Pancreas (tissue), 10 donors: ENCODE data around the gene WFDC8. TPM values are rescaled to one million over a fixed set of nuclear protein-coding genes. Genes with fewer than 3 reads are reported as not detected.
A peak's percentile ranks its signal among the peaks of the same experiment; 100 is the strongest.

Source experiments
- ATAC-seq, 4 donors: fragments of 200-7000 bp; cut with Tn5 transposase; one replicate each; pipeline versions ENCODE4 v1.8.0 to v1.9.1; 2020; ENCODE audit warnings: mild to moderate bottlenecking in 4 of 4, moderate library complexity in 4 of 4
- DNase-seq, 6 donors: peaks; one replicate each; pipeline ENCODE4 v3.0.0-alpha.2; 2020
- FAIRE-seq: peaks from 2 replicates; lab custom pipeline; 2012; peaks lifted over from hg19 to GRCh38; lab: Jason Lieb, UNC
- H3K27ac ChIP-seq, 4 donors: fragments of 200-600 bp; sonication (generic); 1 replicate in 3 of 4; 2 replicates in 1 of 4; pipeline versions ENCODE4 v1.5.0 to v1.8.0; 2020
- H3K27me3 ChIP-seq, 4 donors: fragments of 200-600 bp; one replicate each; pipeline ENCODE4 v1.8.0; 2021
- H3K36me3 ChIP-seq, 3 donors: fragments of 200-600 bp; sonication (generic) in 1 of 3; one replicate each; pipeline versions ENCODE4 v1.5.0 to v1.8.0; 2020 to 2021
- H3K4me1 ChIP-seq, 3 donors: fragments of 200-600 bp; one replicate each; pipeline ENCODE4 v1.8.0; 2021
- H3K4me3 ChIP-seq, 4 donors: fragments of 200-600 bp; sonication (generic) in 2 of 4; one replicate each; pipeline versions ENCODE4 v1.5.0 to v1.8.0; 2020 to 2021
- H3K9me3 ChIP-seq, 4 donors: fragments of 200-600 bp; one replicate each; pipeline ENCODE4 v1.8.0; 2021
- WGBS, 2 donors: extraction: QIAGEN DNeasy Blood & Tissue Kit; methylation state at CpG; one replicate each; pipeline ENCODE4 v1.1.7; 2013; 5-methylcytosine and 5-hydroxymethylcytosine counted together
- intact Hi-C, 3 donors: fragments of 100-400 bp; cut with DNase I; formaldehyde crosslinking; loops; one replicate each; pipeline versions ENCODE4 v1.11.1 to v1.14.2; 2022
- polyA plus RNA-seq, 2 donors: library from polyadenylated mRNA; stranded (reverse); fragments of 200-250 nt; gene quantifications; one replicate each; pipeline ENCODE4 v1.2.3, GENCODE V29; 2013
- total RNA-seq, 6 donors: library from RNA; stranded (reverse); fragmentation: NEBNext Ultra II Directional in 4 of 6; extraction: Animal tissue kit (Norgen Biotek cat#: 25700) in 4 of 6; gene quantifications; one replicate each; pipeline versions ENCODE4 v1.2.1 to v1.2.4, GENCODE V29; 2021 to 2023
- TF ChIP-seq, protein P1 (sequence below), 4 donors: fragments of 200-600 bp; sonication (generic) in 3 of 4; IDR thresholded peaks; one replicate each; pipeline versions ENCODE4 v1.5.0 to v1.8.0; 2021; ENCODE audit warnings: antibody characterized with exemption in 4 of 4
- donor health status: healthy with polysubstance abuse.
- donor health status: DM: no; HTN: no; CAD: no; lungs with moderate emphysema.
- donor health status: DM: no; HTN: no; CAD: no.
- donor health status: control.
- donor health status: control.
- donor health status: Bipolar disorder and iron deficiency.
- donor health status: DM: yes; HTN: yes; CAD: no.
- donor health status: DM: no; HTN: no; CAD: no.
- donor health status: DM: no; HTN: no; CAD: no.
- donor health status: DM: yes; HTN: yes; CAD: no.

The WFDC8 gene
- total RNA-seq, result not detected
- polyA plus RNA-seq, result not detected

DNA sequence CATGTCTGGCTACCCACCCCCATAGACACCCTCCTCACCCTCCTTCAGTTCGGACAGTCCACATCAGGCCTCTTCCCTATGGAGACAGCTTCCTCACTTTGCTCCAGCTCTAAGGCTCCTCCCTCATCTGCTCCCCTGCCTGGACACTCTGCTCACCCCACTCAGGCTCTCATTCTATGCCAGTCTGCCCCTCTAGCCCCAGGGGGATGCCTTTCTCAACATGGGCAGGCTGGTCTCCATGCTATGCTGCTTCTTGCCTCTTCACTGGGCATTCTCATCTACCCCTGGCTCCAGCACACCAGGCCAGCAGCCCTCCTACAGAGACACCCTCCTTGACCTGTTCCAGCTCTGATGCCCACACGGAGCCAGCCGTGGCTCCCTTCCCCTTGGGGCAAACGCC is at the start of gene WFDC8:
TSS of gene WFDC8 (minus strand) at position 101 of the 400 bp plus-strand sequence. CDS start at position 64, 37 bp downstream.
- ATAC-seq (no peak), FAIRE-seq (no peak), DNase-seq (no peak)
- TF ChIP-seq, protein P1, sequence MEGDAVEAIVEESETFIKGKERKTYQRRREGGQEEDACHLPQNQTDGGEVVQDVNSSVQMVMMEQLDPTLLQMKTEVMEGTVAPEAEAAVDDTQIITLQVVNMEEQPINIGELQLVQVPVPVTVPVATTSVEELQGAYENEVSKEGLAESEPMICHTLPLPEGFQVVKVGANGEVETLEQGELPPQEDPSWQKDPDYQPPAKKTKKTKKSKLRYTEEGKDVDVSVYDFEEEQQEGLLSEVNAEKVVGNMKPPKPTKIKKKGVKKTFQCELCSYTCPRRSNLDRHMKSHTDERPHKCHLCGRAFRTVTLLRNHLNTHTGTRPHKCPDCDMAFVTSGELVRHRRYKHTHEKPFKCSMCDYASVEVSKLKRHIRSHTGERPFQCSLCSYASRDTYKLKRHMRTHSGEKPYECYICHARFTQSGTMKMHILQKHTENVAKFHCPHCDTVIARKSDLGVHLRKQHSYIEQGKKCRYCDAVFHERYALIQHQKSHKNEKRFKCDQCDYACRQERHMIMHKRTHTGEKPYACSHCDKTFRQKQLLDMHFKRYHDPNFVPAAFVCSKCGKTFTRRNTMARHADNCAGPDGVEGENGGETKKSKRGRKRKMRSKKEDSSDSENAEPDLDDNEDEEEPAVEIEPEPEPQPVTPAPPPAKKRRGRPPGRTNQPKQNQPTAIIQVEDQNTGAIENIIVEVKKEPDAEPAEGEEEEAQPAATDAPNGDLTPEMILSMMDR (IDR thresholded peaks at IDR 0.05), result no peak
- intact Hi-C loops, result no loop called here
- Histone ChIP-seq H3K27ac (no peak within 1 kb of the TSS), H3K27me3 (no peaks in the 10 kb centered on the region), H3K9me3 (no peaks in the 10 kb centered on the region), H3K36me3 (no peaks in the 10 kb centered on the region), H3K4me1 (no peaks in the 10 kb centered on the region), H3K4me3 (no peak within 1 kb of the TSS)
- WGBS, 2 donors, result 66 to 75% methylated on average over 4 of the region's 4 CpGs

DNA sequence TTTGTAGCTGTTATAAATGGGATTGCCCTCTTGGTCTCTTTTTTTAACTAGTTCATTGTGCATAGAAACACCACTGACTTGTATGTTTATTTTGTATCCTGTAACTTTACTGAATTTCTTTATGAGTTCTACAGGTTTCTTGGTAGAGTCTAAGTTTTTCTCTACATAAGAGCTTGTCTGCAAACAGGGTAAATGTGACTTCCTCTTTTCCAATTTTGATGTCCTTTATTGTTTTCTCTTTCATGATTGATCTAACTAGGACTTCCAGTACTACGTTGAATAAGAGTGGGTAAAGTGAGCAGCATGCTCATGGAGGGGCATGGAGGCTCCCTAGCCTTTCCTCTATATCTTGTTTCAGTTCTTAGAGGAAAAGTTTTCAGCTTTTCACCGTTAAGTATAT is 47.5 kb upstream of the WFDC8 start:
- ATAC-seq (no peak), FAIRE-seq (no peak), DNase-seq (no peak)
- Histone ChIP-seq H3K9me3 (no peaks in the 10 kb centered on the region), H3K4me3 (no peak overlapping the region), H3K27me3 (no peaks in the 10 kb centered on the region), H3K36me3 (no peaks in the 10 kb centered on the region), H3K27ac (no peak overlapping the region), H3K4me1 (peaks cover 0 to 11% (median 3%) of the 10 kb centered on the region in 3 donors)
- TF ChIP-seq, protein P1 (IDR thresholded peaks at IDR 0.05), result no peak
- 64 to 72% methylated on average over 2 of the region's 2 CpGs for WGBS, 2 donors
- intact Hi-C loops, result no loop called here

DNA sequence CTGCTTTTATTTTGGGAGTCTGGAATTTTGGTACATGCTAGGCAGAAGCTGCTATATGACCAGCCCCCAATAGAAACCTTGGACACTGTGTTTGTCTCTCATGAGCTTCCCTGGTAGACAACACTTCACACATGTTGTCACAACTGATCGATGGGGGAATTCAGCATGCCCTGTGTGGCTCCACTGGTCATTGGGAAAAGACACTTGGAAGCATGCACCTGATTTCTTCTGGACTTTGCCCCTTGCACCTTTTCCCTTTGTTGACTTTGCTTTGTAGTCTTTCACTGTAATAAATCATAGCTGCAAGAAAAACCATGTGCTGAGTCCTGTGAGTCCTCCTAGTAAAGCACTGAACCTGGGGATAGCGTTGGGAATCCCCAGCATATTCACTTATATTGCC is 42.5 kb upstream of the WFDC8 start:
- intact Hi-C loops, result no loop called here
- Histone ChIP-seq H3K9me3 (no peaks in the 10 kb centered on the region), H3K27ac (no peak overlapping the region), H3K36me3 (no peaks in the 10 kb centered on the region), H3K4me3 (no peak overlapping the region), H3K27me3 (no peaks in the 10 kb centered on the region), H3K4me1 (peaks cover 0 to 17% (median 0%) of the 10 kb centered on the region in 3 donors)
- peak; percentile 53 to 89 (median 84) for ATAC-seq
- no peak for FAIRE-seq
- 9 to 12% methylated on average over 2 of the region's 2 CpGs for WGBS, 2 donors
- DNase-seq, result peak in 2 of 6 donors; percentile 8 to 19
- TF ChIP-seq, protein P1 (IDR thresholded peaks at IDR 0.05), result no peak

DNA sequence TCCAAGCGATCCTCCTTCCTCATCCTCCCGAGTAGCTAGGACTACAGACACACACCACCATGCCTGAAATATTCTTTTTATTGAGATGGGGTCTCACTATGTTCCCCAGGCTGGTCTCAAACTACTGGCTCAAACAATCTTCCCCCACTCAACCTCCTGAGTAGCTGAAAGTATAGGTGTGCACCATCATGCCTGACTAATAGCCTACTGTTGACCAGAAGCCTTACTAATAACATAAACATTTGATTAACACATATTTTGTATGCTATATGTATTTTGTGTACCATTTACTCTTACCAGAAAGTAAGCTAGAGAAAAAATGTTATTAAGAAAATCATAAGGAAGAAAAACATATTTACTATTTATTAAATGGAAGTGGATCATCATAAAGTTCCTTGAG is 38.5 kb upstream of the WFDC8 start:
- intact Hi-C loops, result no loop called here
- FAIRE-seq, result no peak
- WGBS, 2 donors, result 88 to 95% methylated on average over 2 of the region's 2 CpGs

DNA sequence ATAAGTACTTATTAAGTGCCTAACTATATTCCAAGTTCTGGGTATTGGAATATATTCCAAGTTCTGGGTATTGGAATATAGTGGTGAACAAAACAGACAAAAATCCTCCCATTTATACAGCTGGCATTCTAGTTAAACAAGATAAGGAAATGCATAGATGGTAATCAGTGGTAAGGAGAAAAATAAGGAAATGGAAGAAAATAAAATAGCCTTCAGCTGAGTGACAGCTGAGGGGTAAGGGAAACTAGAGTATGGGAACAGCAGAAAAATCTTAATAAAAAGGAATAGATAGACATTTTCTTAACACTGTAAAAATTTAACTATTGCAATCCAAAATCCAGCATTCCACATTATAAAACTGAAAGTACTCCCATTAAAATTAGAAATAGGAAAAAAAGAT is 33.2 kb upstream of the WFDC8 start:
- no peak for ATAC-seq
- Histone ChIP-seq H3K36me3 (no peaks in the 10 kb centered on the region), H3K4me1 (no peaks in the 10 kb centered on the region), H3K4me3 (no peak overlapping the region), H3K9me3 (no peaks in the 10 kb centered on the region), H3K27ac (no peak overlapping the region), H3K27me3 (no peaks in the 10 kb centered on the region)
- TF ChIP-seq, protein P1 (IDR thresholded peaks at IDR 0.05), result no peak
- intact Hi-C loops, result no loop called here
- DNase-seq, result no peak
- no peak for FAIRE-seq

More for the DNA sequence above, 38.5 kb upstream of the WFDC8 start:
- Histone ChIP-seq H3K27ac (no peak overlapping the region), H3K4me3 (no peak overlapping the region), H3K4me1 (peaks cover 0 to 16% (median 0%) of the 10 kb centered on the region in 3 donors), H3K36me3 (no peaks in the 10 kb centered on the region), H3K27me3 (no peaks in the 10 kb centered on the region), H3K9me3 (no peaks in the 10 kb centered on the region)
- ATAC-seq (no peak), DNase-seq (no peak)
- TF ChIP-seq, protein P1 (IDR thresholded peaks at IDR 0.05), result no peak
